Panc1 (cell line): ENCODE measurements around the gene CIB4. TPM values are rescaled to one million over a fixed set of nuclear protein-coding genes. Genes with fewer than 3 reads are reported as not detected.

ENCODE experiments used
- ATAC-seq: fragments of 200-7000 bp; cut with Tn5 transposase; 2 replicates; pipeline ENCODE4 v1.9.1; 2020; ENCODE audit warnings: mild to moderate bottlenecking, moderate library complexity
- BruUV-seq: library from RNA; stranded (reverse); fragments of 400-500 nt; replicated peaks from 2 replicates; lab custom pipeline; 2021; lab: Mats Ljungman, UMichigan
- CTCF ChIA-PET: fragments of 300-600 bp; sonication (Branson Sonifier 250); formaldehyde crosslinking; loops from one replicate; lab custom pipeline; 2022; ENCODE audit warnings: antibody characterized with exemption; lab: Charles Lee
- POLR2A ChIA-PET: fragments of 300-600 bp; sonication (Branson Sonifier 250); formaldehyde crosslinking; loops from one replicate; lab custom pipeline; 2022; ENCODE audit warnings: antibody characterized with exemption; lab: Charles Lee
- DNase-seq: peaks from one replicate; pipeline ENCODE4 v3.0.0-alpha.2; 2010; ENCODE audit warnings: low read depth, low spot score
- H3K27ac ChIP-seq: 2 replicates; pipeline ENCODE4 v1.5.1; 2011; ENCODE audit warnings: mild to moderate bottlenecking, low read length, inconsistent platforms
- H3K27me3 ChIP-seq: fragments of 200-500 bp; sonication (Bioruptor generic); 2 replicates; pipeline ENCODE4 v1.6.0; 2014; ENCODE audit warnings: low read length, inconsistent platforms; ENCODE audit not compliant: control insufficient read depth, insufficient read depth
- H3K36me3 ChIP-seq: fragments of 200-500 bp; sonication (Bioruptor generic); 2 replicates; pipeline ENCODE4 v1.5.1; 2014; ENCODE audit warnings: inconsistent platforms, mild to moderate bottlenecking, low read length, moderate library complexity; ENCODE audit not compliant: control insufficient read depth, insufficient read depth
- H3K4me1 ChIP-seq: 2 replicates; pipeline ENCODE4 v1.5.1; 2011; ENCODE audit warnings: inconsistent platforms, mild to moderate bottlenecking, low read length, moderate library complexity; ENCODE audit not compliant: control insufficient read depth, insufficient read depth
- H3K4me3 ChIP-seq, 2 experiments: 2 replicates each; pipeline ENCODE4 v1.5.1; 2011 to 2012; ENCODE audit warnings: low read depth in 2 of 2, low read length in 2 of 2, mild to moderate bottlenecking in 2 of 2, inconsistent platforms in 1 of 2, moderate library complexity in 1 of 2
- H3K9me3 ChIP-seq: fragments of 200-500 bp; sonication (Bioruptor generic); 2 replicates; pipeline ENCODE4 v1.5.1; 2014; ENCODE audit warnings: low read depth, mild to moderate bottlenecking, inconsistent platforms, low read length, moderate library complexity; ENCODE audit not compliant: control insufficient read depth, insufficient read depth
- CTCF ChIP-seq: fragments of 450-650 bp; IDR thresholded peaks from 2 replicates; pipeline ENCODE4 v1.5.1; 2017; ENCODE audit warnings: mild to moderate bottlenecking
- POLR2AphosphoS5 ChIP-seq: IDR thresholded peaks from 2 replicates; pipeline ENCODE4 v1.6.1; 2012; ENCODE audit warnings: mild to moderate bottlenecking, low read depth, low read length, moderate library complexity
- SIN3A ChIP-seq: IDR thresholded peaks from 2 replicates; pipeline ENCODE4 v1.6.1; 2012; ENCODE audit warnings: low read depth, mild to moderate bottlenecking, low read length, moderate library complexity, borderline replicate concordance; ENCODE audit not compliant: insufficient read depth
- TCF7L2 ChIP-seq: IDR thresholded peaks from 2 replicates; pipeline ENCODE4 v1.6.1; 2011; ENCODE audit warnings: mild to moderate bottlenecking, low read depth, low read length, inconsistent platforms
- in situ Hi-C: cut with HindIII; loops from 2 replicates; pipeline ENCODE4 v1.10.0; 2016; ENCODE audit warnings: low sequenced_read_pairs, low pct_unique_long_range_greater_than_20kb
- intact Hi-C: fragments of 100-400 bp; cut with micrococcal nuclease; formaldehyde crosslinking; loops from one replicate; pipeline ENCODE4 v1.10.0; 2022; ENCODE audit not compliant: unreplicated experiment
- total RNA-seq: library from RNA; stranded (reverse); gene quantifications from one replicate; pipeline ENCODE4 v1.2.1, GENCODE V29; 2021; ENCODE audit not compliant: unreplicated experiment
- TF ChIP-seq, protein P1 (sequence below), 2 experiments: IDR thresholded peaks; 2 replicates each; pipeline ENCODE4 v1.6.1; 2011 to 2012; ENCODE audit warnings: low read depth in 2 of 2, control low read depth in 1 of 2, low read length in 1 of 2, mild to moderate bottlenecking in 1 of 2, moderate library complexity in 1 of 2; ENCODE audit not compliant: insufficient read depth in 1 of 2

CIB4 gene
- total RNA-seq, 1 experiment from 2014 or later = 0.33 TPM

DNA sequence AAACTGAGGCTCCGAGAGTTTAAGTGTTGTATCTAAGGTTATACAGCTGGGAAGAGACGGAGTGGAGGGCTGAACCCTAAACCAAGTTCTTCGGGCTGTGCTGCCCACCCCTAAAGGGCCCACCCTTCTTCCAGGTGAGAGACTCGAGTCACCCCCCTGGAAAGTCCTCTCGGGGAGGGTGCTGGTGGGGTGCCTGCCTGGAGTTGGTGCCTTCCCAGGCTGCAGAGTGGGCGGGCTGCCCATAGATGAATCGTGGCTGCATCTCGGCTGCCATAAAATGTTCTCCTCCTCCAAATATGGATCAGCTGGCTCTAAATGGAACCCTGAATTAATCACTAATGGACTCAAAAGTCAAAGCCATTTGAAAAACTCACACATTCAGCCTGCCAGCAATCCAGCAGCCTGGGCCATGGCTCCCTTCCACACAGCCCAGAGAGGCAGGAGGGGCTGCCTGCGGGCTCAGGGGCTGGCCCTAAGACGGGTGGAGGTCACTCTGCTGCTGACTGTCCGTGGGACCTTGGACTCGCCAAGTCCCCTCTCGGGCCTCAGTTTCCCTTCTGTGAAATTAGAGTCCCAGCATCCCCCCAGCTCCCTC is 7.7 kb downstream of the CIB4 start:
- Histone ChIP-seq H3K9me3 (no peaks in the 10 kb centered on the region), H3K27ac (no peak overlapping the region), H3K36me3 (no peaks in the 10 kb centered on the region), H3K4me3 (no peak overlapping the region), H3K4me1 (peaks cover 8% of the 10 kb centered on the region; the same call in 1 of the 2 replicates), H3K27me3 (no peaks in the 10 kb centered on the region)
- TF ChIP-seq SIN3A (no peak), POLR2AphosphoS5 (no peak), CTCF (no peak), TCF7L2 (no peak)
- TF ChIP-seq, protein P1, sequence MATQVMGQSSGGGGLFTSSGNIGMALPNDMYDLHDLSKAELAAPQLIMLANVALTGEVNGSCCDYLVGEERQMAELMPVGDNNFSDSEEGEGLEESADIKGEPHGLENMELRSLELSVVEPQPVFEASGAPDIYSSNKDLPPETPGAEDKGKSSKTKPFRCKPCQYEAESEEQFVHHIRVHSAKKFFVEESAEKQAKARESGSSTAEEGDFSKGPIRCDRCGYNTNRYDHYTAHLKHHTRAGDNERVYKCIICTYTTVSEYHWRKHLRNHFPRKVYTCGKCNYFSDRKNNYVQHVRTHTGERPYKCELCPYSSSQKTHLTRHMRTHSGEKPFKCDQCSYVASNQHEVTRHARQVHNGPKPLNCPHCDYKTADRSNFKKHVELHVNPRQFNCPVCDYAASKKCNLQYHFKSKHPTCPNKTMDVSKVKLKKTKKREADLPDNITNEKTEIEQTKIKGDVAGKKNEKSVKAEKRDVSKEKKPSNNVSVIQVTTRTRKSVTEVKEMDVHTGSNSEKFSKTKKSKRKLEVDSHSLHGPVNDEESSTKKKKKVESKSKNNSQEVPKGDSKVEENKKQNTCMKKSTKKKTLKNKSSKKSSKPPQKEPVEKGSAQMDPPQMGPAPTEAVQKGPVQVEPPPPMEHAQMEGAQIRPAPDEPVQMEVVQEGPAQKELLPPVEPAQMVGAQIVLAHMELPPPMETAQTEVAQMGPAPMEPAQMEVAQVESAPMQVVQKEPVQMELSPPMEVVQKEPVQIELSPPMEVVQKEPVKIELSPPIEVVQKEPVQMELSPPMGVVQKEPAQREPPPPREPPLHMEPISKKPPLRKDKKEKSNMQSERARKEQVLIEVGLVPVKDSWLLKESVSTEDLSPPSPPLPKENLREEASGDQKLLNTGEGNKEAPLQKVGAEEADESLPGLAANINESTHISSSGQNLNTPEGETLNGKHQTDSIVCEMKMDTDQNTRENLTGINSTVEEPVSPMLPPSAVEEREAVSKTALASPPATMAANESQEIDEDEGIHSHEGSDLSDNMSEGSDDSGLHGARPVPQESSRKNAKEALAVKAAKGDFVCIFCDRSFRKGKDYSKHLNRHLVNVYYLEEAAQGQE (IDR thresholded peaks at IDR 0.05; ENCODE audit: insufficient read depth in 1 of 2, low read depth in 2 of 2, low read length in 1 of 2) = no peak
- ATAC-seq (no peak), DNase-seq (no peak)
- in situ Hi-C loops (no loop called here), intact Hi-C loops (no loop called here)
- POLR2A ChIA-PET = interaction anchor here (0.7 kb wide), 1 partner anchor 154 kb away, joined by 5 read pairs; no protein-coding TSS in a partner anchor
- no TSS peak for BruUV-seq
- CTCF ChIA-PET = interaction anchor here (0.7 kb wide), 1 partner anchor 1151 kb away, joined by 3 read pairs; no protein-coding TSS in a partner anchor

- H3K4me3 ChIP-seq = no peak overlapping the region
- no peaks in the 10 kb centered on the region for H3K9me3 ChIP-seq
- BruUV-seq = no TSS peak
- H3K36me3 ChIP-seq = no peaks in the 10 kb centered on the region
- ChIA-PET CTCF (interaction anchor here (0.7 kb wide), 1 partner anchor 1152 kb away, joined by 3 read pairs; no protein-coding TSS in a partner anchor), POLR2A (interaction anchor here (0.7 kb wide), 1 partner anchor 154 kb away, joined by 5 read pairs; no protein-coding TSS in a partner anchor)
- TF ChIP-seq CTCF (no peak), SIN3A (no peak), POLR2AphosphoS5 (no peak), TCF7L2 (no peak)
- TF ChIP-seq, protein P1 (IDR thresholded peaks at IDR 0.05; ENCODE audit: insufficient read depth in 1 of 2, low read depth in 2 of 2, low read length in 1 of 2) = no peak
- DNase-seq = no peak
- no peak for ATAC-seq
- in situ Hi-C loops (no loop called here), intact Hi-C loops (no loop called here)
- H3K27me3 ChIP-seq = no peaks in the 10 kb centered on the region
- no peak overlapping the region for H3K27ac ChIP-seq
- H3K4me1 ChIP-seq = peaks cover 8% of the 10 kb centered on the region; the same call in 1 of the 2 replicates
These were observed 8.5 kb downstream of the CIB4 start for GRCh38 chr2:26632624-26633185.
